Measurements from ENCODE around the gene HK2.
"Not testable (repeated sequence)": the region's sequence is repeated elsewhere in the genome, so short reads cannot be mapped to it uniquely, and the experiment has no call there.

HK2 gene

DNA sequence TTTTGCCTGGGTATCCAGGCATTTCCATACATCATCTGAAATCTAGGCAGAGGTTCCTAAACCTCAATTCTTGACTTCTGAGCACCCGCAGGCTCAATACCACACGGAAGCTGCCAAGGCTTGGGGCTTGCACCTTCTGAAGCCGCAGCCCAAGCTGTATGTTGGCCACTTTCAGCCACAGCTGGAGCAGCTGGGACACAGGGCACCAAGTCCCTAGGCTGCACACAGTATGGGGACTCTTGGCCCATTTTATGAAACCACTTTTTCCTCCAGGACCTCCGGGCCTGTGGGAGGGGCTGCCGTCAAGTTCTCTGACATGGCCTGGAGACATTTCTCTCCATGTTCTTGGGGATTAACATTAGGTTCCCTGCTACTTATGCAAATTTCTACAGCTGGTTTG lies 72.5 kb downstream of the HK2 start:
- no peak for DNase-seq

- not testable (repeated sequence) for DNase-seq
Observed at GRCh38 chr2:74907560-74907959, 73.6 kb downstream of the HK2 start.

- DNase-seq = no peak
Observed at GRCh38 chr2:74908748-74909444, 75.0 kb downstream of the HK2 start.

- no peak for DNase-seq
Observed at GRCh38 chr2:74910245-74910644, 76.3 kb downstream of the HK2 start.

GRCh38 chr2:74911061-74911460 lies 77.1 kb downstream of the HK2 start:
- DNase-seq = peak in 1 of 2 experiments; percentile 9

- no peak for DNase-seq
Observed at GRCh38 chr2:74915743-74916142, 81.8 kb downstream of the HK2 start.

DNA sequence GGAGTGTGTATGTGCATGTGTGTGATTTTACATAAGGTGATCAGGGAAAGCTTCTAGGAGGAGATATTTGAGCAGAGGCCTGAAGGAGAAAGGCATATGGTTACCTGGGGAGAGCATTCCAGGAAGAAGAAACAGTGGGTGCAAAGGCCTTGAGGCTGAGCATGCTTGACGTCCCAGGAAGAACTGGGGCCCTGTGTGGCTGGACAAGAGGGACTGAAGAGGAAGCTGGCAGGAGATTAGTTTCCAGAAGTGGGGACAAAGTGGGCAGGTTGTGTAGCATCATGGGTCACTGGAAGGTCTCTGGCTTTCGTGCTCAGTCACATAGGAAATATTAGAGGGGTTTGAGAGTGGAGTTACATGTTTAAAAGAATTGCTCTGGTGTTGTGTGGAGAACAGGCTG lies 82.5 kb downstream of the HK2 start:
- no peak for DNase-seq

- no peak for DNase-seq
Observed at GRCh38 chr2:74917702-74918619, 84.0 kb downstream of the HK2 start.

- peak; percentile 37 to 53 for DNase-seq
Observed at GRCh38 chr2:74919827-74920226, 85.9 kb downstream of the HK2 start.

DNA sequence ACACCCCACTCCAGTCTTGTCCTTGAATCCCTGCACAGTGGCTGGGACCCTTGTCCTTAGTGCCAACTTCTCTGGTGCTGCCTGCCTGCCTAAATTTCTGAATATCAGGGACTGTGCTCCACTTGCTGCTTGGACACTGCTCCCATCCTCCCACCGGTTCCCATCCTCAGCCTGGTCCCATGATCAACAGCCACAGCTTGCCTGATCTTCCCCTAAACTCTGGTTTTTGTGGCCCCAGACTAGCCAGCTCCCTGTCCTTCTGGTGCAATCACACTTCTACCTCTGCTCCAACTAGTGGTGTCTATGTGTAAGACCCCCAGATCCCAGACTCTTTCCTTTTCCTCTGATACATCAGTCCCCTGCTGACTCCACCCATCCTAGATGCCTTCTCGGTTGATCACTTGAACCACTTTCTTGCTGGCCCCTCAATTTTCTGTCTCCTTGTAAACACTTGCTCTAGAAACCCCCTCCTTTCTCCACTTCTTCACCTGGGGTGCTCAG lies 87.4 kb downstream of the HK2 start:
- DNase-seq = no peak

DNA sequence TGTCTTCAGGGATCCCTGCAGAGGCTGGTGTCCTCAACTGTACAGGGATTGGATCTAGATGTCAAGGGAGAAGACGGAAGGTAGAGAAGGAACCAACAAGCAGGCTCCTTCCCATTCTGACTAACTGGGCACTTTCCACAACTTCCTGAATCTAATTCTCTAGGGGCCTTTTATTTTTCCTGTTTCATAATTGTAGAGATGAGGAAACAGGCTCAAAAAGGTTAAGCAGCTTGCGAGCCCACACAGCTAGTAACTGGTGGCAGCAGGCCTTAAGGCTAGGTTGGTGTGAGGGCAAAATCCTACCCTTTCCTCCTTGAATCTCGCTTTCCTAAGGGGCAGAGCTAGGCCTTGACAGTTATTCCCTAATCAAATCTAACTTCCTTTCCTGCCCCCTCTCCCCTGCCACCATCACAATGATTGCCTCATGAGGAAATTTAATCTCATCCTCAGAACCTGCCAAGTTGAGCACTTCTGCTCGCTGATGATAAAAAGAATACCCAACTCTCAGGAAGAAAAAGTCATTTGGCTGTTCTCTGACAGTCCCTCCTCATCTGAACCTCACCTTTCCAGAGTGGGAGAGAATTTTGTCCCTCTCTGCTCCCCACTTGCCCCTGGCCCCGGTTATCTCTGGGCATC lies 88.8 kb downstream of the HK2 start:
- no peak for DNase-seq

DNA sequence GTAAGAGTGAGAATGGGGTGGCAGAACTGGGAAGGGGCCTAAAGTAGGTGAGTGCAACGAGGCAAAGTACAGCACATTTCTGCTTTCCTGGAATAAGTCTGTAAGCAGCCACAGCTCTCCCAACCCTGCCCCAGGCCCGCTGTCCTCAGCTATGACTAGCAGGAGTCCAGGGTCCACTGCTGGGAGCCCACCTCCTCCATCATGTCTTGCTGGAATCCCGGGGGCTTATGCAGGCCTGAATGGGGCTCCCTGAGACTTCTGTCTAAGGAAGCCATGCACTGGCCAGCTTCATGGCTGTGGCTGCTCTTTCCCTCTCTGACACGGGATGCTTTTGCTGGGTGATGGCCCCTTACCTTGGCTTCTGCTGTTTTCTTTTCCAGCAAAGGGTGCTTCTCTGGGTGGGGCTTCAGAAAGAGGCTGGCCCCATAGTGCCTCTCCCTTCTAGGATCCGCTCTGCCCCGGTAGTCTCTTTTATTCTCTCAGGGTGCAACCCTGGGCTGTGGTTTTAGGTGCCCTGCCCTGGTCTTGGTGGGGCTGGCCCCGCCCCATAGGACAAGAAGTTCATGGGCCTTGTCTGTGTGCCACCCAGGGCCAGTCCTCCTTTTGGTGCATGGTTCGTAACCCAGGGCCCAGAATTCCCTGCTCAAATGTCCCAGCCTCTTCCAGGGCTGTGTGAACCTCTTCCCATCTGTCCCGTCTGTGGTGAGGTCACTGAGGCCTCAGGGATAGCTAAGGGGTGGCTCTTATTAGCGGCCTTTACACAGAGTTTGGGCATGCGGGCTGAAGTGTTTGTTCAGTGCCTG lies 90.7 kb downstream of the HK2 start:
- DNase-seq = no peak

GRCh38 chr2:74925361-74925786 lies 91.4 kb downstream of the HK2 start:
- no peak for DNase-seq

DNA sequence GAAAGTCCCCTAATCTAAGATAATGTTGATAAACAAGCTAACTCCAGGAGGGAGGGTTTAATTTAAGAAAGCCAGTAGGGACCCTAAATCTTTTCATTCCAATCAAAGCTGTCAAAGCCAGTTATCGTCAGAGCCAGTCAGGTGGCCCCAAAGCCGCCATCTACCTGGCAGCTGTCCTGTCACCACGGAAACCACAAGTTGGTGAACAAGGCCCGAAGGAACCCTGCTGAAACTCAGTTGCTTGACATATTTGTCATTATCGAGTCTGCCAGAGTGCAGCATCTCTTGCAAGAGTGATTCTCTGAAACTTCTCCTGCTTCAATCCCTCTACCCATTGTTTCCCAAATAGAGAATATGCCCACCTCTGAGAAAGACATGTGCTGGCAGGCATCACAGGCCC lies 93.7 kb downstream of the HK2 start:
- no peak for DNase-seq

GRCh38 chr2:74930811-74931486 lies 97.0 kb downstream of the HK2 start:
- DNase-seq = no peak

DNA sequence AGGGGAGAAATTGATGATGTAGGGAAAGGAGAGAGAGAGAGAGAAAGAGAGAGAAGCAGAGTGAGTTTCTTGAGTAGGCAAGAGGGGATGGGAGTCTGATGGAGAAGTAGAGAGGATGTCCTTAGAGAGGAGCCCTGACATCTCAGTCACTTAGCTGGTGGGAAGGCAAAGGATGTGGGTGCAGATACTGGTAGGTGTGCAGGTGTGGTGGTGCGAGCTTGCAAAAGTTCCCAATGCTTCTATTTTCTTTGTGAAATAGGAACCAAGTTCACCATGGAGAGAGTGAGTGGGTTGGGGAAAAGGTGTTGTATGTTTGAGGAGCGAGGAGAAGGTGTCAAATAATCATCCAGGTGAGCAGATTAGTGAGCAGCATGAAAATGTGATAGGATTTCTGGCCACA lies 98.0 kb downstream of the HK2 start:
- DNase-seq = no peak

GRCh38 chr2:74935975-74936391 lies 102.1 kb downstream of the HK2 start:
- DNase-seq = no peak

DNA sequence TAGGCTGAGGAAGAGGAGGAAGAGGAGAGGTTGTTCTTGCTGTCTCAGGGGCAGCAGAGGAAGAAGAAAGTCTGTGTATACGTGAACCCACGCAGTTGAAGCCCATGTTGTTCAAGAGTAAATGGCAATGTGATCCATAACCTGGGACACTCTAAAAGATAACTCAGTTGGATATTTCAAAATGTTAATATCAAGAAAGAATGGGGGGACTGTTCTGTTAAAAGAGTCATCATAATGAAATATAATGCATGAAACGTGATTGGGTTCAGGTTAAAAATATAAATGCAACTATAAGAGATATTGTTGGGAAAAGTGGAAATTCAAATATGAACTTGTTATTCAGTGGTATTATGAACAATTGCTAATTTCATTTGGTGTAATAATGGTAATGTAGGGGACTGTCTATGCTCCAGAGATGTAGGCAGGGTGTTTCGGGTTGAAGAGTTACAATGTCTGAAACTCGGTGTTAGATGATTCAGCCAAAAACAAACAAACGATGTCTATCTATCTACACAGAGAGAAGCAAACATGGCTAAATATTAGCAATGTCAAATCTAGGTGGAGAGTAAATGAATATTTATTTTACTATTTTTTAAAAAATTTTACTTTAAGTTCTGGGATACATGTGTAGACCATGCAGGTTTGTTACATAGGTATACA lies 103.4 kb downstream of the HK2 start:
- DNase-seq = no peak

DNA sequence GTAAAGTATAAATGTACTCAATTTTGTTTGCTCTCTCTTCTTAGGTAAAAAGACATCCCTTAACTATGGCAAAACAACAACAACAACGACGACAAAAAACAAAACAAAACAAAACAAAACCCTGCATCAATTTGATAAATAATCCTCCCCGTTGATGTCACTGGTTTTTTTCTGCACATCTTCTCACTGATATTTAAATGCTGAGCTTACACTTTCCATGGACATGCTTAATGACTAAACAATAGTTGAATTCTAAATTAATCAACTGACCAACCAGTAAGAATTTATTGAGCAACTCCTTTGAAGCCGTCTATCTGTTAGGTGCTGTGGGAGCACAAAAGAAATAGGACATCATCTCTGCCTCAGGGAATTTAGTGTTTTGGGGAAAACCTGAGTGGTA lies 104.3 kb downstream of the HK2 start:
- DNase-seq = no peak

- DNase-seq = no peak
Observed at GRCh38 chr2:74939919-74940812, 106.2 kb downstream of the HK2 start.

Data from NCI-H446 (cell line).